ENCODE measurements around the gene NLGN1.

- TF ChIP-seq RXRB (CRISPR knock-in tag; IDR thresholded peaks at IDR 0.05; ENCODE audit: borderline replicate concordance) = no peak
- TF ChIP-seq EZH2 (conservative IDR thresholded peaks at IDR 0.05; ENCODE audit: low read depth, low read length) = no peak
- TF ChIP-seq WIZ (CRISPR knock-in tag; IDR thresholded peaks at IDR 0.05) = no peak
- TF ChIP-seq, protein P1, sequence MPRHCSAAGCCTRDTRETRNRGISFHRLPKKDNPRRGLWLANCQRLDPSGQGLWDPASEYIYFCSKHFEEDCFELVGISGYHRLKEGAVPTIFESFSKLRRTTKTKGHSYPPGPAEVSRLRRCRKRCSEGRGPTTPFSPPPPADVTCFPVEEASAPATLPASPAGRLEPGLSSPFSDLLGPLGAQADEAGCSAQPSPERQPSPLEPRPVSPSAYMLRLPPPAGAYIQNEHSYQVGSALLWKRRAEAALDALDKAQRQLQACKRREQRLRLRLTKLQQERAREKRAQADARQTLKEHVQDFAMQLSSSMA (CRISPR knock-in tag; IDR thresholded peaks at IDR 0.05) = no peak
- TF ChIP-seq AFF4 (CRISPR knock-in tag; IDR thresholded peaks at IDR 0.05) = no peak
- TF ChIP-seq SP1 (IDR thresholded peaks at IDR 0.05) = no peak
- no peak for TF ChIP-seq SP1 (CRISPR knock-in tag; IDR thresholded peaks at IDR 0.05)
- TF ChIP-seq ZNF672 (CRISPR knock-in tag; IDR thresholded peaks at IDR 0.05) = no peak
- no peak for TF ChIP-seq ARNTL (CRISPR knock-in tag; IDR thresholded peaks at IDR 0.05)
These were observed 235.4 kb downstream of the NLGN1 start for GRCh38 chr3:173632945-173633344.
